HEK293T (cell line): ENCODE data around the gene TAGLN3.
"Not testable (repeated sequence)": the region's sequence is repeated elsewhere in the genome, so short reads cannot be mapped to it uniquely, and the experiment has no call there.

Source experiments
- CTCF ChIA-PET: fragments of 350-600 bp; formaldehyde crosslinking; extraction: SDS; loops from one replicate; lab custom pipeline; 2021; ENCODE audit warnings: antibody characterized with exemption, inconsistent platforms; lab: Yijun Ruan, JAX
- POLR2A ChIA-PET: fragments of 350-600 bp; formaldehyde crosslinking; extraction: SDS; loops from one replicate; lab custom pipeline; 2020; ENCODE audit warnings: antibody characterized with exemption, inconsistent platforms; lab: Yijun Ruan, JAX
- DNase-seq: peaks from one replicate; pipeline ENCODE4 v3.0.0; 2012; ENCODE audit warnings: mixed read lengths; ENCODE audit errors: extremely low spot score
- ARNT ChIP-seq: fragments of 450-650 bp; IDR thresholded peaks from 2 replicates; pipeline ENCODE4 v1.6.1; 2017; ENCODE audit warnings: mild to moderate bottlenecking
- BHLHE40 ChIP-seq: fragments of 450-650 bp; IDR thresholded peaks from 2 replicates; pipeline ENCODE4 v1.6.1; 2016; ENCODE audit warnings: mild to moderate bottlenecking, moderate library complexity, borderline replicate concordance
- CTBP1 ChIP-seq: fragments of 450-650 bp; IDR thresholded peaks from 2 replicates; pipeline ENCODE4 v1.6.1; 2016; ENCODE audit warnings: borderline replicate concordance
- ELF4 ChIP-seq: fragments of 450-650 bp; IDR thresholded peaks from 2 replicates; pipeline ENCODE4 v1.6.1; 2017; ENCODE audit warnings: antibody characterized with exemption
- FOXA1 ChIP-seq: fragments of 450-650 bp; IDR thresholded peaks from 2 replicates; pipeline ENCODE4 v1.6.1; 2016; ENCODE audit warnings: mild to moderate bottlenecking
- FOXK2 ChIP-seq: fragments of 450-650 bp; IDR thresholded peaks from 2 replicates; pipeline ENCODE4 v1.6.1; 2016; ENCODE audit warnings: mild to moderate bottlenecking
- FOXM1 ChIP-seq: fragments of 450-650 bp; IDR thresholded peaks from 2 replicates; pipeline ENCODE4 v1.6.1; 2017; ENCODE audit warnings: mild to moderate bottlenecking, borderline replicate concordance
- HDGF ChIP-seq: fragments of 450-650 bp; IDR thresholded peaks from 2 replicates; pipeline ENCODE4 v1.6.1; 2017; ENCODE audit warnings: antibody characterized with exemption, borderline replicate concordance
- L3MBTL2 ChIP-seq: fragments of 450-650 bp; conservative IDR thresholded peaks from 2 replicates; pipeline ENCODE4 v1.6.1; 2016; ENCODE audit warnings: mild to moderate bottlenecking
- LEF1 ChIP-seq: fragments of 450-650 bp; IDR thresholded peaks from 2 replicates; pipeline ENCODE4 v1.6.1; 2017; ENCODE audit warnings: mild to moderate bottlenecking, borderline replicate concordance
- NFRKB ChIP-seq: fragments of 450-650 bp; IDR thresholded peaks from 2 replicates; pipeline ENCODE4 v1.6.1; 2016; ENCODE audit warnings: mild to moderate bottlenecking, moderate library complexity
- PKNOX1 ChIP-seq: fragments of 450-650 bp; IDR thresholded peaks from 2 replicates; pipeline ENCODE4 v1.6.1; 2016
- SP1 ChIP-seq: fragments of 450-650 bp; IDR thresholded peaks from 2 replicates; pipeline ENCODE4 v1.6.1; 2017
- SUZ12 ChIP-seq: fragments of 450-650 bp; IDR thresholded peaks from 2 replicates; pipeline ENCODE4 v1.6.1; 2016; ENCODE audit warnings: mild to moderate bottlenecking
- TARDBP ChIP-seq: fragments of 450-650 bp; IDR thresholded peaks from 2 replicates; pipeline ENCODE4 v1.6.1; 2016
- ZNF384 ChIP-seq: fragments of 450-650 bp; IDR thresholded peaks from 2 replicates; pipeline ENCODE4 v1.6.1; 2016

TAGLN3 gene

GRCh38 chr3:112032098-112032731 is 33.5 kb downstream of the TAGLN3 start:
- TF ChIP-seq HDGF: no peak
- no peak for TF ChIP-seq L3MBTL2
- TF ChIP-seq NFRKB: no peak
- no peak for TF ChIP-seq ELF4
- TF ChIP-seq CTBP1: no peak
- no peak for TF ChIP-seq PKNOX1
- TF ChIP-seq SP1: no peak
- no peak for TF ChIP-seq ZNF384
- ChIA-PET POLR2A (interaction anchor here (2.2 kb wide), 1 partner anchor 53 kb away, joined by 12 read pairs; the partner anchor contains the start of gene ABHD10), CTCF (interaction anchor here (0.7 kb wide), 1 partner anchor 11 kb away, joined by 3 read pairs; no protein-coding TSS in a partner anchor)
- DNase-seq: no peak

DNA sequence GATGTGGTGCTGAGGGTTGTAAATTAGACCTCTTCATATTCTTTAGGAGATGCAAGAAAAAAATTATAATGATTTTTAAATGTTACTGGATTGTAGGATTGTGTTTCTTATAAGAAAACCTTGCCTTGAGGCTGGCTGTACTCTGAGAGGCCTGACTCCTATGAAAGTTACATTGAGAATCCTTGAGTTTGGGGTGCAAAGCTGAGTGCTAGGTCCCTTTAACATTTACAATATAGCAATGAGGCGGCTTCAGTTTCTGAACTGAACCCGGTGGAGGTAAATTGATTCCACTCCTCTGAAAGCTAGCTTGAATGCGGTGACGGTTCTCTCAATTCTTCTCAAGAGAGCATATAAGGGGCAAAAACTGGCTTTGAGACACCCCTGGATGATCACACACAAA is 35.7 kb downstream of the TAGLN3 start, which contains the start of gene TMPRSS7:
Gene TMPRSS7 (plus strand): TSS at position 301 of the 400 bp plus-strand sequence. CDS start 110 bp downstream, outside the sequence.
- ChIA-PET CTCF (no interaction called here), POLR2A (interaction anchor here (1.0 kb wide), 1 partner anchor 31 kb away, joined by 3 read pairs; no protein-coding TSS in a partner anchor)
- no peak for DNase-seq
- no peak for TF ChIP-seq LEF1
- no peak for TF ChIP-seq ELF4
- no peak for TF ChIP-seq ARNT
- TF ChIP-seq ZNF384: no peak
- TF ChIP-seq HDGF: no peak
- TF ChIP-seq SP1: no peak
- TF ChIP-seq TARDBP: no peak
- no peak for TF ChIP-seq SUZ12
- no peak for TF ChIP-seq PKNOX1
- TF ChIP-seq FOXA1: no peak
- no peak for TF ChIP-seq FOXM1

GRCh38 chr3:112035241-112035640 is 36.5 kb downstream of the TAGLN3 start:
- TF ChIP-seq CTBP1: no peak
- POLR2A ChIA-PET: interaction anchor here (1.0 kb wide), 1 partner anchor 32 kb away, joined by 3 read pairs; no protein-coding TSS in a partner anchor
- CTCF ChIA-PET: interaction anchor here (1.0 kb wide), 1 partner anchor 8 kb away, joined by 3 read pairs; no protein-coding TSS in a partner anchor
- DNase-seq: no peak

DNA sequence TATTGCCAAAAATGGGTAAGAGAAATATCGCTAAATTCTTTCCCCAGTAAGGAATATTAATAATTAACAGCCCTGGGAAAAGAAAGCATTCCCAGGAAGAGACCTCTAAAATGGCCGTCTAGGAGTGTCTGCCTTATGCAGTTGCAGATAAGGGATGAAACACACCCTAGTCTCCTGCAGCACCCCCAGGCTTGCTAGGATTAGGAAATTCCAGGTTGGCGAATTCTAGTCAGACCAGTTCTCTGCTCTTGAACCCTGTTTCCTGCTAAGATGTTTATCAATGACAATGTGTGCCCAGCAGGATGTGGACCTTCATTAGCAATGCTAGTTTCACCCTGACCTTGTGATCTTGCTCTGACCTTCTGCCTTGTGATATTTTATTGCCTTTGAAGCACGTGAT is 38.5 kb downstream of the TAGLN3 start:
- POLR2A ChIA-PET, DNase-seq, CTCF ChIA-PET: not testable (repeated sequence)

- no peak for DNase-seq
- ChIA-PET CTCF (no interaction called here), POLR2A (interaction anchor here (0.9 kb wide), 1 partner anchor 60 kb away, joined by 4 read pairs; the partner anchor contains the start of gene ABHD10)
- TF ChIP-seq CTBP1 (no peak), FOXK2 (no peak), HDGF (no peak), ARNT (no peak), NFRKB (no peak), PKNOX1 (no peak), ZNF384 (no peak), SUZ12 (no peak), SP1 (no peak), ELF4 (no peak), FOXA1 (no peak)
Measured at GRCh38 chr3:112038863-112039262, 40.1 kb downstream of the TAGLN3 start.

- POLR2A ChIA-PET: interaction anchor here (1.8 kb wide), 1 partner anchor 62 kb away, joined by 5 read pairs; the partner anchor contains the start of gene ABHD10
- TF ChIP-seq SP1 (no peak), TARDBP (no peak), L3MBTL2 (no peak), FOXM1 (no peak)
- DNase-seq: no peak
- CTCF ChIA-PET: no interaction called here
Measured at GRCh38 chr3:112041321-112041720, 42.6 kb downstream of the TAGLN3 start.

GRCh38 chr3:112042842-112043280 is 44.1 kb downstream of the TAGLN3 start:
- DNase-seq: no peak
- TF ChIP-seq FOXK2 (no peak), SUZ12 (no peak), CTBP1 (no peak), PKNOX1 (no peak), BHLHE40 (no peak), FOXA1 (no peak), ZNF384 (no peak), HDGF (no peak), FOXM1 (no peak), ARNT (no peak), NFRKB (no peak), TARDBP (no peak), ELF4 (no peak), LEF1 (no peak), L3MBTL2 (no peak), SP1 (no peak)
- POLR2A ChIA-PET: interaction anchor here (1.6 kb wide), 1 partner anchor 64 kb away, joined by 8 read pairs; the partner anchor contains the start of gene ABHD10
- CTCF ChIA-PET: interaction anchor here (0.6 to 1.6 kb wide), 18 partner anchors 7 to 351 kb away, joined by 3 to 14 read pairs (median 4); partner anchors contain the start of gene ABHD10
